Measurements from ENCODE around the gene TSACC.

TSACC gene

GRCh38 chr1:156373546-156373945, 35.2 kb downstream of the TSACC start:
- H3K27ac ChIP-seq (ENCODE audit: low read depth, low read length): no peak overlapping the region
- H3K4me2 ChIP-seq (ENCODE audit: low read length): no peak overlapping the region
- no peak for TF ChIP-seq CTCF (IDR thresholded peaks at IDR 0.05; ENCODE audit: low read depth, low read length, poor library complexity, severe bottlenecking)
- TF ChIP-seq EZH2phosphoT487 (IDR thresholded peaks at IDR 0.05; ENCODE audit: borderline replicate concordance, low read length): no peak
- no peaks in the 10 kb centered on the region for H3K36me3 ChIP-seq (ENCODE audit: control insufficient read depth, low read length)
- H3K9me2 ChIP-seq (replicated peaks; ENCODE audit: control insufficient read depth, low read length): no peaks in the 10 kb centered on the region
- no peaks in the 10 kb centered on the region for H3K4me1 ChIP-seq (ENCODE audit: control insufficient read depth, low read length)
- H3K9me3 ChIP-seq (ENCODE audit: control insufficient read depth, insufficient read depth, low read length): no peaks in the 10 kb centered on the region
- H4K20me1 ChIP-seq (ENCODE audit: control insufficient read depth, insufficient read depth, low read depth, low read length): no peaks in the 10 kb centered on the region
- H3K79me2 ChIP-seq (ENCODE audit: control insufficient read depth, low read length): no peaks in the 10 kb centered on the region
- H3K27me3 ChIP-seq (ENCODE audit: control insufficient read depth, low read length): peaks cover 38% of the 10 kb centered on the region
- H3K4me3 ChIP-seq (ENCODE audit: low read length): no peak overlapping the region
- H3F3A ChIP-seq (ENCODE audit: control insufficient read depth, insufficient read depth): no peaks in the 10 kb centered on the region

- Histone ChIP-seq H3K27ac (ENCODE audit: low read depth, low read length) (no peak overlapping the region), H3K27me3 (ENCODE audit: control insufficient read depth, low read length) (peaks cover 26% of the 10 kb centered on the region), H3K4me3 (ENCODE audit: low read length) (no peak overlapping the region), H3K79me2 (ENCODE audit: control insufficient read depth, low read length) (no peaks in the 10 kb centered on the region), H3K36me3 (ENCODE audit: control insufficient read depth, low read length) (no peaks in the 10 kb centered on the region), H4K20me1 (ENCODE audit: control insufficient read depth, insufficient read depth, low read depth, low read length) (no peaks in the 10 kb centered on the region), H3K9me2 (replicated peaks; ENCODE audit: control insufficient read depth, low read length) (no peaks in the 10 kb centered on the region), H3F3A (ENCODE audit: control insufficient read depth, insufficient read depth) (no peaks in the 10 kb centered on the region), H3K4me1 (ENCODE audit: control insufficient read depth, low read length) (no peaks in the 10 kb centered on the region), H3K4me2 (ENCODE audit: low read length) (no peak overlapping the region), H3K9me3 (ENCODE audit: control insufficient read depth, insufficient read depth, low read length) (no peaks in the 10 kb centered on the region)
- TF ChIP-seq CTCF (IDR thresholded peaks at IDR 0.05; ENCODE audit: low read depth, low read length, poor library complexity, severe bottlenecking) (no peak), EZH2phosphoT487 (IDR thresholded peaks at IDR 0.05; ENCODE audit: borderline replicate concordance, low read length) (no peak)
Measured at GRCh38 chr1:156376146-156376545, 37.8 kb downstream of the TSACC start.

GRCh38 chr1:156376958-156377919, 38.9 kb downstream of the TSACC start:
- H3K4me3 ChIP-seq (ENCODE audit: low read length): no peak overlapping the region
- no peak for TF ChIP-seq CTCF (IDR thresholded peaks at IDR 0.05; ENCODE audit: low read depth, low read length, poor library complexity, severe bottlenecking)
- no peak for TF ChIP-seq EZH2phosphoT487 (IDR thresholded peaks at IDR 0.05; ENCODE audit: borderline replicate concordance, low read length)
- H3K4me2 ChIP-seq (ENCODE audit: low read length): no peak overlapping the region
- no peaks in the 10 kb centered on the region for H3F3A ChIP-seq (ENCODE audit: control insufficient read depth, insufficient read depth)
- no peaks in the 10 kb centered on the region for H3K79me2 ChIP-seq (ENCODE audit: control insufficient read depth, low read length)
- H3K9me2 ChIP-seq (replicated peaks; ENCODE audit: control insufficient read depth, low read length): no peaks in the 10 kb centered on the region
- H3K9me3 ChIP-seq (ENCODE audit: control insufficient read depth, insufficient read depth, low read length): no peaks in the 10 kb centered on the region
- H3K27ac ChIP-seq (ENCODE audit: low read depth, low read length): no peak overlapping the region
- no peaks in the 10 kb centered on the region for H3K36me3 ChIP-seq (ENCODE audit: control insufficient read depth, low read length)
- H3K27me3 ChIP-seq (ENCODE audit: control insufficient read depth, low read length): peaks cover 20% of the 10 kb centered on the region
- no peaks in the 10 kb centered on the region for H4K20me1 ChIP-seq (ENCODE audit: control insufficient read depth, insufficient read depth, low read depth, low read length)
- no peaks in the 10 kb centered on the region for H3K4me1 ChIP-seq (ENCODE audit: control insufficient read depth, low read length)
